AML-193 (cell line): ENCODE results near the gene ITIH5.

Experiments
- DNase-seq, 2 experiments: peaks; one replicate each; lab custom pipeline; 2025; lab: John Stamatoyannopoulos, UW

Gene ITIH5

DNA sequence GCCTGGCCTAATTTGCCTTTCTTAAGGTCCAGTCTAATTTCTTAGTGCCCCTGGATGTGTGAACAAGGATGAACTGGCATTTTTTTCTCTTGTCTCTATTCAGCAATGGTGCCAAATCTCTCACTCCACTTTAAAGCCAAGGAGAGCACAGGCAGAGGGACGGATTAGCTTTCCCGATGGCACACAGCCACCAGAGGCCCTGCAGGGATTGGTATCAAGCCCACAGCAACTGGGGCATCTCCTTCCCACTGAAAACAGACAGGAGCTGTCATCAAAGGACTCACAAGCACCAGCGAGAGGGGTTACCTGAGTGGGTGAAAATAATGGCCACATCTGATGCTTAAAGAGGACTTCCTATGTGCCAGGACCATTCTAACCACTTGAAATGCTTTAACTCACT is 83.1 kb downstream of the ITIH5 start:
- no peak for DNase-seq

DNA sequence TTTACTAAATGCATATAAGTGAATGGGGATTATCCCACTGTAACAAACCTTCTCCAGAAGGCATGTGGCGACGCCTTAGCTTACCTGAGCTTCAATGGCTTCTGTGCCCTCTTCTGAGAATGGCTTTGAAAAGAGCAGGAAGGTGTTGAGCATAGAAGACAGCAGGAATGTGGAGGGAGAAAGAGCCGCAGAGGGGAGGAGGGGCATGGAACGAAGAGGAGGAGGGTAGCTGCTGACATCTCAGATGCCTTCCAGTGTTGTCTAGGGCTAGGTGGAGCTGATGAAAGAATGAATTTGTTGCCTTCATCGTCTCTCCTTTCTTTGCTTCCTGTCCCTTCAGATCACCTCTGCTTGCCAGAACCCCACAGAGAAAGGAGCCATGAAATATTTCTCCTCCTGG is 86.2 kb downstream of the ITIH5 start:
- DNase-seq = no peak

DNA sequence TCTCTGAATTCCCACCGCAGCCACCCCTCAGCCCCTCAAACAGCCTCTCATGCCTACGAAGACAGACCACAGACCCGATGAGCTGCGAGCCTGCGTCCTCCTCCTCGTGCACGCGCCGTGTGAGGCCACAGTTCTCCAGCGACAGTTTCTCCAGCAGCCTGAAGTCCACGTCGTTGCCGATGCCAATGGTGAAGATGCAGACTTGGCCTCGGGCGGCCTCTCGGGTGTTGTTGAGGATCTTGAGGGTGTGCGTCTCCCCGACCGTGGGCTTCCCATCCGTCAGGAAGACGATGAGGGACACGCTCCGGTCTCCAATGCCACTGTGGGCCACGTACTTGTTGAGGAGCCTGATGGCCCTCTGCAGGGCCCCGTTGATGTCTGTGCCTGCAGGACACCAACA is 87.1 kb downstream of the ITIH5 start:
- DNase-seq = no peak

DNA sequence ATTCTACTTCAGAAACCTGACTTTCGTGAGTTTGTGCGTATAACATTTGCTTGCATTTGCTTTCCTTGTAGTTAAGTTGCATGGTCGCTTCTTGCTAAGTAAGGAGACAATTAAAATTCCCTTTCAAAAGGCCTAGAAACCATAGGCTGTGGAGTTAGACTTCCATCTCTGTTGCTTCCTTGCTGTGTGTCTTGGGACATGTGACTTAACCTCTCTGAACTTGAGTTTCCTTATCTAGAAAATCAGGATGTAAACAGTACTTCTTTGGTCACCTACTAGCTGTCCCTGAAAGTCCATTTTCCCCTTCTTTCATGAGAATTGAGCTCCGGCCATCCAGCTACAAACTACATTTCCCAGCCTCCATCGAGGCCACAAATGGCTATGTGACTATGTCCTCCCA is 89.2 kb downstream of the ITIH5 start:
- DNase-seq = no peak

- no peak for DNase-seq
Observed at GRCh38 chr10:7577176-7577575, 89.6 kb downstream of the ITIH5 start.

DNA sequence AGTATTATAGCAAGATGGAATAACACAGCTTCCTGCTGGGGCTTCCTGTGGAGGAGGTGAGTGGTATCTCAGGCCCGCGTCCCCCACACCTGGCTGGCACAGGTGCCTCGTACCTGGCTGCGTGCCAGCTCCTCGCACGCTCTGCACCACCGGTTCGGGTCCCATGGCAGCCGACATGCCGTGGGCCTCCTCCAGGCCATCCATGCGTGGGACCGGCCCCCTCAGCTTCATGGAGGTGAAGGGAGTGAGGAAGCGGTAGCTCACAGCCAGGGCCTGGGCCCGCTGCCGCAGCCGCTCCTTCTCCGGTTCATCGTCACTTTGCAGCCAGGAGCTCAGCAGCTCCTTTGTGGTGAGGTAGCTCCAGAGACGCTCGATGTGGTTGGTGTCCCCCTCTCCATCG is 90.4 kb downstream of the ITIH5 start:
- no peak for DNase-seq

DNA sequence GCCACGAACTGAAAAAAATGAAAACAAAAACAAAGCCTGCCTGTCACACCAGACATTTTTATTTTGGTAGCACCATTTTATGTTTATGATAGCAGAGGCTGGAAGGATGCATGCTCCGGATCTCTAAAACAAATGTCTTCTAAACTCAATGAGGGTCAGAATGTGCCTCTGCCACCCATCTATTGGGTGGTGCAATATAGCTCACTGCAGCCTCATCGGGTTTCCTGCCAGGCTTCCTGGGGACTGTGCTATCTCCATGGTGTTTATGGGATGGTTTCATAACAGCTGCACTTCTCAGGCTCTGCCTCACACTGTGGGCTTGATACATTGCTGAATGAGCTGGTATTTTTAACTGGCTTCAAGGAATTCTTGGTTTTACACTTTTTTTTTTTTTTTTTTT is 94.4 kb downstream of the ITIH5 start:
- peak; percentile 4 to 28 for DNase-seq

DNA sequence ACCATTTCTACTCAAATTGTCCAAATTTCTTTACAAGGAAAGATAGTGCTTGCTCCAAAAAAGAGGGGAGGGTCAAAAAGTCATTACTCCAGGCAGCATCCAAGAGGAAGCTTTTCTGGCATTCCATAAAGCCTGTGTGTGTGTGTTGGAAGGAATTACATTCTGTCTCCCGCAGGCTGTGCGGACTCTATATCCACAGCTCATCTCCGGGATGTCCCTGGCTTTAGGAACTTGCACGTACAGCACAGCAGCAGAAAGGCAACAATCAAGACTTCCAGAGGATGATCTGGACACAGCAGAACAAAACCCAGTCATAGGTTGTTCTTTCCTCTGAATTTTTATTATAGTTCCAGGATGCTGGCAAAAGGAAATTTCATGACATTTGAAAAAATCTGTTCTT is 94.8 kb downstream of the ITIH5 start:
- DNase-seq = no peak

DNA sequence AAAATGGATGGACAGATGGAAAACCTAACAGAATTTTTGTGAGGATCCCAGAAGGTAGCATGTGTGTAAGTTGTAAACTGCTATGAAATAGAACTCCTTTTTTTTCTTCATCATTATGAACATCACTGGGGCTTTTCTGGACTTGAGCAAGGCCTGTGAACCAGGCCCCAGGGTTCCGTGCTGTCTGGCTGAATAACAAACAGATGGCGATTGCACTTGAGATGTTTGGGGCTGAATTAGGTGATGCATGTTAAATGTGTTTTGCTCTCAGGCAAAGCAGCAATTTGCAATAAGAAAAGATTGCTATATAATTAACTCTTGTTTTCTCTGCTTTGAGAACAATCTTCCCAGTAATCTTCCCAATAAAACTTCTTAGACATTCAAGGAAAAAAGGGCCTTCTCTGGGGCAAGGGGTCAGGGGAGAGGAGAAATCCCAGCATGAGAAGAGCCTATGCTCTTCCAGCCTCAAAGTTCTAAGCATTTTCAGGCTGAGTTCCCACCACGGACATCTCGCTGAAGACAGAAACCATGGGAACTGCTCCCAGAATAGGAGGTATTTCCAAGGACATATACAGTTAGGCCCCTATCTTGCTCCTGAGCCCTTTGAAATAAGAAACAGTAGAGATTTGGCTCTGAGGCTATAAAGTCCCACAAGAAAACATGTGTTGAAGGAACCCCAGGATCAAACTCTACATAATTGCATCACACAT is 98.7 kb downstream of the ITIH5 start:
- no peak for DNase-seq

DNA sequence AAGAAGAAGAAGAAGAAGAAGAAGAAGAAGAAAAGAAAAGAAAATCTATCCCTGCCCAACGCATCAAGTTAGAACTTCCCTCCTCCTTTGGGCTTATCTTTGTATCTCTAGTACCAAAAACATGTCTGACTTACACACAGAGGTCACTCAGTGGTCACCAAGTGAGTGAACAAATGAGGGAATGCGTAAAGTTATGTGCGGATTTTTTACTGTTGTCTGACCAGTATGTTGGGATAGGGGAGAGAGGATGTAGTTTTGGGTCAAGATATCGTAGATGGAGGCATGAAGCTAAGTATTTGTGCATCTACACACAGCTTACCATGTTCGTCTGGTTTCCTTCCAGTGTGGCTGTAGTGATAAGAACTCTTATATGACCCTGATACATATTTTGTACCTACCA is 99.9 kb downstream of the ITIH5 start:
- no peak for DNase-seq

GRCh38 chr10:7565871-7566270 is 100.9 kb downstream of the ITIH5 start:
- DNase-seq = no peak

DNA sequence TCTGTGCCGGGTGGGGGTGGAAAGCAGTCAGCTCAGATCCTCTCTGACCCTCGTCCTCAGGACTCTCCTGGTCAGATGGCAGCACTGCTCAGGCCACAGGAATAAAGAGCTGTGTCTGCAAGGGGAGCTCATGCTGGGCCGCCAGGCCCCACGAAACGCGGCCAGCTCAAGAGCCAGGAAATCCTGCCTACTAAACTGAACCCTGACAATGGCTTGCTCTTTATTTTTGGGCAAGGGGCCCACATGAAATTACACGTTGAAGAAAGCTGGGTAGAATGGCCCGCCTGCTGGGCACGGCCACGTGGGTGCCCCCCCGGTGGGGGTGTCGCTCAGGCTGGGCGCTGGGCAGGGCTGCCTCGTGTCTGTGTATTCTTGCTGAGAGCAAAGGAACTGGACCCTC is 103.0 kb downstream of the ITIH5 start:
- no peak for DNase-seq

GRCh38 chr10:7563368-7563767 is 103.4 kb downstream of the ITIH5 start:
- no peak for DNase-seq

- DNase-seq = no peak
Observed at GRCh38 chr10:7561985-7562384, 104.8 kb downstream of the ITIH5 start.

- DNase-seq = no peak
Observed at GRCh38 chr10:7561216-7561893, 105.4 kb downstream of the ITIH5 start.

DNA sequence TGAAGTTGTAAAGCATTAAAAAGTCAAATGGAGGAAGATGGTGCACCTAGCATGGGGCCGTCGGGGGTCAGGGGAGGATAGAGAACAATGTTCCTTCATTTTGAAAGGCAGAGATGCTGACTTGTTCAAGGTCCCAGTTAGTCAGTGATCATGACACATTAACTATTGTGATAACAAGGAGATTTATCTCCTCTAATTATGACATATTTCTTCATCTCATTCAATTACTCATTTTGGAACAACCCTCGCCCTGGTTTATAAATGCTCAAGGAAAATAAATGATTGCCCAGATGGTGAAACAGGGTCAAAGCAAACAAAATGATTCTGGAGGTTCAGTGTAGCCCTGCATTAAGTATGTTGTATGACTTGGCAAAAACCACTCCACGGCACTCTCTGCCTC is 106.2 kb downstream of the ITIH5 start:
- DNase-seq = no peak

DNA sequence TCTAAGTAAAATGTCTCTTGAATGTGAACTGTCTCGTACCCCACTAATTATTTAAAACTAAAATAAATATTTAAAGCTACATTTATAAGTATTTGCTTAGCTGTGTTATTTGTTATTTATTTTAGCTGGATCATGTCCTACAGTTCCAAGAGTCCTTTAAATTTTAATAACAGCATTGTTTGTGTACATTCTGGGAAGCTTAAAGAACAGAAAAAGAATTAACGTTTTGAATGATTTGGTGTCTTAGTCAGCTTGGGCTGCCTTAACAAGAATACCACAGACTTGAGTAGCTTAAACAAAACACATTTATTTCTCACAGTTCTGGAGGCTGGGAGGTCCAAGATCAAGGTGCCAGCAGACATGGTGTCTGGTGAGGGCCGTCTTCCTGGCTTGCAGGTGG is 107.4 kb downstream of the ITIH5 start:
- DNase-seq = no peak

GRCh38 chr10:7558036-7558435 is 108.7 kb downstream of the ITIH5 start:
- DNase-seq = no peak

DNA sequence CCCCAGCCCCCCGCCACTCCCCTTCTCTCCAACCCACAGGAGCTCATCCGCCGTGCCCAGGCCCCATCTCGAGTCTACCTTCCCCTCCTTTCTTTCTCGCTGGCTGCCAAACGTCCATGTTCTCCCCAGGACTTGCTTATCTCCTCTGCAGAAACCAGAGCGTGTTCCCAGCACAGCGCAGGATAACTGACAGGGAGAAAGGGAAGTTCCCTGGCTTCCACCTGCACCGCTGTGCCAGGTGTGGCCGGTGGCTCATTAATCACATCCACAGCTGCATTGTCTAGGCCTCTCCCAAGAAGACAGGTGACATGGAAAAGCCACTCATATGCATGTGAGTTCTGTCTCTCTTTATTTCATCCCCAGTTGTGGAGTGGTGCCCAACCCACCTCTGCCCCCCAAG is 113.2 kb downstream of the ITIH5 start:
- no peak for DNase-seq

GRCh38 chr10:7551950-7552716 is 114.6 kb downstream of the ITIH5 start:
- DNase-seq = no peak

GRCh38 chr10:7551289-7551688 is 115.5 kb downstream of the ITIH5 start:
- DNase-seq = no peak

GRCh38 chr10:7550013-7550412 is 116.8 kb downstream of the ITIH5 start:
- DNase-seq = no peak

DNA sequence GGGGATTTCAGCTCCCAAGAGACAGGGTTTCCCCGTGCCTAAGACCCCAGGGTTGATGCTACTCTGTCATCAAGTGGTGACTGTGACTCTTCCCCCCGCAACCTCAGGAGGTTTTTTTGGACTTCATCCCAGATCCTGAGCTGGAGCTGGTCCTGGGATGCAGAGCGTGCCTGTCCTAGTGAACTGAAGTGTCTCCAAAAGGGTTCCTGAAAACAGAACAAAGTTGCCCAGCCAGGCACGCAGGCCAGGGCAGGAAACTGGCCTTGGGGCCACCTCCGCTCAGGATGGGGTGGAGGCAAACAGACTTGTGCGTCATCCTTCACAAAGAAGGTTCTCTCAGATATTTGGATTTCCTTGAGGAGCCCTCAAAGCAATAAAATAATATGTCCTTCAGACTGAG is 118.9 kb downstream of the ITIH5 start:
- DNase-seq = no peak
